BLaER1 treated with 17β-estradiol and CSF1 and Interleukin-3, amounts not matched to agents 10 nM and 100 nM (cell line): Measurements from ENCODE around the gene PPEF2.
A peak's percentile ranks its signal among the peaks of the same experiment; 100 is the strongest.
"Not testable (repeated sequence)": the region's sequence is repeated elsewhere in the genome, so short reads cannot be mapped to it uniquely, and the experiment has no call there.

ENCODE experiments used
- H3K27ac ChIP-seq, 11 experiments: shearing (Covaris generic); formaldehyde crosslinking; 2 replicates each; pipeline ENCODE4 v1.8.1; 2022
- H3K27me3 ChIP-seq, 11 experiments: shearing (Covaris generic); formaldehyde crosslinking; 2 replicates each; pipeline ENCODE4 v1.8.1; 2022
- H3K36me3 ChIP-seq, 11 experiments: shearing (Covaris generic); formaldehyde crosslinking; 2 replicates each; pipeline ENCODE4 v1.8.1; 2022
- H3K4me1 ChIP-seq, 10 experiments: shearing (Covaris generic); formaldehyde crosslinking; 2 replicates each; pipeline ENCODE4 v1.8.1; 2022
- H3K4me2 ChIP-seq, 11 experiments: shearing (Covaris generic); formaldehyde crosslinking; 2 replicates each; pipeline ENCODE4 v1.8.1; 2022
- H3K4me3 ChIP-seq, 10 experiments: shearing (Covaris generic); formaldehyde crosslinking; 2 replicates each; pipeline ENCODE4 v1.8.1; 2022
- H3K9ac ChIP-seq, 11 experiments: shearing (Covaris generic); formaldehyde crosslinking; 2 replicates each; pipeline ENCODE4 v1.8.1; 2022
- H3K9me3 ChIP-seq, 11 experiments: shearing (Covaris generic); formaldehyde crosslinking; replicated peaks in 1 of 11; 2 replicates each; pipeline ENCODE4 v1.8.1; 2022
- H4K20me1 ChIP-seq, 11 experiments: shearing (Covaris generic); formaldehyde crosslinking; 2 replicates each; pipeline ENCODE4 v1.8.1; 2022
- Cebpa-rat ChIP-seq, 11 experiments: shearing (Covaris generic); IDR thresholded peaks; 2 replicates each; pipeline ENCODE4 v1.8.1; 2022

PPEF2 gene

GRCh38 chr4:75924309-75924827 is 22.1 kb upstream of the PPEF2 start:
- H3K9ac ChIP-seq: no peak overlapping the region
- peaks cover 14 to 24% (median 19%) of the 10 kb centered on the region in 10 experiments for H3K4me1 ChIP-seq
- peaks cover 73 to 100% (median 95%) of the 10 kb centered on the region in 11 experiments for H3K36me3 ChIP-seq
- no peaks in the 10 kb centered on the region; a peak in 1 of 22 replicates for H4K20me1 ChIP-seq
- peak in 1 of 11 experiments; percentile 15; a peak in 1 of 22 replicates for TF ChIP-seq Cebpa-rat (IDR thresholded peaks at IDR 0.05)
- H3K27me3 ChIP-seq: no peaks in the 10 kb centered on the region
- H3K4me2 ChIP-seq: no peak overlapping the region
- H3K4me3 ChIP-seq: no peak overlapping the region
- H3K27ac ChIP-seq: no peak overlapping the region
- H3K9me3 ChIP-seq: no peaks in the 10 kb centered on the region

- Histone ChIP-seq H4K20me1 (no peaks in the 10 kb centered on the region; a peak in 1 of 22 replicates), H3K27ac (no peak overlapping the region), H3K9me3 (no peaks in the 10 kb centered on the region), H3K27me3 (no peaks in the 10 kb centered on the region), H3K9ac (no peak overlapping the region), H3K4me1 (peaks cover 12 to 25% (median 17%) of the 10 kb centered on the region in 10 experiments; a peak in 18 of 20 replicates), H3K4me3 (no peak overlapping the region), H3K36me3 (peaks cover 82 to 100% (median 95%) of the 10 kb centered on the region in 11 experiments), H3K4me2 (peak overlapping the region in 6 of 11 experiments; percentile 8 to 46 (median 34); a peak in 7 of 22 replicates)
- no peak for TF ChIP-seq Cebpa-rat (IDR thresholded peaks at IDR 0.05)
These were observed 20.3 kb upstream of the PPEF2 start for GRCh38 chr4:75922588-75922987.

GRCh38 chr4:75921910-75922309 is 19.7 kb upstream of the PPEF2 start:
- TF ChIP-seq Cebpa-rat (IDR thresholded peaks at IDR 0.05): no peak
- Histone ChIP-seq H3K27ac (no peak overlapping the region), H3K9ac (no peak overlapping the region), H3K4me3 (no peak overlapping the region), H3K27me3 (no peaks in the 10 kb centered on the region), H3K36me3 (peaks cover 84 to 100% (median 96%) of the 10 kb centered on the region in 11 experiments), H4K20me1 (no peaks in the 10 kb centered on the region), H3K9me3 (no peaks in the 10 kb centered on the region), H3K4me2 (no peak overlapping the region), H3K4me1 (peaks cover 15 to 30% (median 23%) of the 10 kb centered on the region in 10 experiments; a peak in 19 of 20 replicates)

GRCh38 chr4:75920327-75920726 is 18.1 kb upstream of the PPEF2 start:
- Histone ChIP-seq H3K9ac (no peak overlapping the region), H3K4me2 (no peak overlapping the region), H3K36me3 (peaks cover 74 to 97% (median 93%) of the 10 kb centered on the region in 11 experiments), H4K20me1 (no peaks in the 10 kb centered on the region), H3K9me3 (no peaks in the 10 kb centered on the region), H3K4me3 (no peak overlapping the region), H3K27ac (no peak overlapping the region), H3K4me1 (peaks cover 15 to 32% (median 23%) of the 10 kb centered on the region in 10 experiments; a peak in 19 of 20 replicates), H3K27me3 (no peaks in the 10 kb centered on the region)
- no peak for TF ChIP-seq Cebpa-rat (IDR thresholded peaks at IDR 0.05)

- H3K27me3 ChIP-seq: no peaks in the 10 kb centered on the region
- H3K36me3 ChIP-seq: peaks cover 70 to 97% (median 93%) of the 10 kb centered on the region in 11 experiments
- H4K20me1 ChIP-seq: no peaks in the 10 kb centered on the region
- no peak overlapping the region for H3K4me2 ChIP-seq
- no peak overlapping the region for H3K9ac ChIP-seq
- H3K4me1 ChIP-seq: peaks cover 15 to 34% (median 23%) of the 10 kb centered on the region in 10 experiments; a peak in 19 of 20 replicates
- no peak overlapping the region for H3K4me3 ChIP-seq
- no peak overlapping the region for H3K27ac ChIP-seq
- no peak for TF ChIP-seq Cebpa-rat (IDR thresholded peaks at IDR 0.05)
- no peaks in the 10 kb centered on the region for H3K9me3 ChIP-seq
These were observed 17.7 kb upstream of the PPEF2 start for GRCh38 chr4:75919920-75920319.

- no peaks in the 10 kb centered on the region for H3K27me3 ChIP-seq
- no peak overlapping the region for H3K4me3 ChIP-seq
- peak overlapping the region in 6 of 11 experiments; percentile 28 to 57 (median 44); a peak in 5 of 22 replicates for H3K27ac ChIP-seq
- H3K4me2 ChIP-seq: no peak overlapping the region
- no peak overlapping the region for H3K9ac ChIP-seq
- TF ChIP-seq Cebpa-rat (IDR thresholded peaks at IDR 0.05): no peak
- H3K4me1 ChIP-seq: peaks cover 0 to 19% (median 14%) of the 10 kb centered on the region in 10 experiments; a peak in 15 of 20 replicates
- H4K20me1 ChIP-seq: no peaks in the 10 kb centered on the region
- H3K36me3 ChIP-seq: peaks cover 49 to 94% (median 80%) of the 10 kb centered on the region in 11 experiments
- peaks cover 4 to 11% (median 8%) of the 10 kb centered on the region in 11 experiments; a peak in 21 of 22 replicates for H3K9me3 ChIP-seq
These were observed 13.9 kb upstream of the PPEF2 start for GRCh38 chr4:75916091-75916661.

- peaks cover 26 to 72% (median 56%) of the 10 kb centered on the region in 11 experiments for H3K36me3 ChIP-seq
- H3K4me3 ChIP-seq: no peak overlapping the region
- no peak for TF ChIP-seq Cebpa-rat (IDR thresholded peaks at IDR 0.05)
- H3K9ac ChIP-seq: no peak overlapping the region
- no peaks in the 10 kb centered on the region for H4K20me1 ChIP-seq
- no peak overlapping the region for H3K27ac ChIP-seq
- no peak overlapping the region for H3K4me2 ChIP-seq
- H3K27me3 ChIP-seq: no peaks in the 10 kb centered on the region
- H3K4me1 ChIP-seq: peaks cover 18 to 35% (median 26%) of the 10 kb centered on the region in 10 experiments
- peaks cover 18 to 31% (median 26%) of the 10 kb centered on the region in 11 experiments for H3K9me3 ChIP-seq
These were observed 10.7 kb upstream of the PPEF2 start for GRCh38 chr4:75912968-75913367.

- H3K27ac ChIP-seq, H4K20me1 ChIP-seq, H3K9ac ChIP-seq, H3K4me2 ChIP-seq, H3K27me3 ChIP-seq, H3K4me3 ChIP-seq: not testable (repeated sequence)
- H3K36me3 ChIP-seq: peaks cover 14 to 56% (median 39%) of the 10 kb centered on the region in 11 experiments
- peaks cover 18 to 31% (median 26%) of the 10 kb centered on the region in 11 experiments for H3K9me3 ChIP-seq
- peaks cover 15 to 47% (median 39%) of the 10 kb centered on the region in 10 experiments for H3K4me1 ChIP-seq
These were observed 8.6 kb upstream of the PPEF2 start for GRCh38 chr4:75910831-75911230.

- peaks cover 9 to 42% (median 27%) of the 10 kb centered on the region in 11 experiments; a peak in 19 of 22 replicates for H3K36me3 ChIP-seq
- H3K4me2 ChIP-seq: peak overlapping the region in 9 of 11 experiments; percentile 53 to 79 (median 73); a peak in 15 of 22 replicates
- peaks cover 18 to 58% (median 46%) of the 10 kb centered on the region in 10 experiments for H3K4me1 ChIP-seq
- no peak overlapping the region for H3K4me3 ChIP-seq
- peak overlapping the region in 10 of 11 experiments; percentile 46 to 85 (median 80); a peak in 20 of 22 replicates for H3K27ac ChIP-seq
- peaks cover 18 to 31% (median 26%) of the 10 kb centered on the region in 11 experiments for H3K9me3 ChIP-seq
- no peaks in the 10 kb centered on the region for H3K27me3 ChIP-seq
- no peak for TF ChIP-seq Cebpa-rat (IDR thresholded peaks at IDR 0.05)
- H3K9ac ChIP-seq: peak overlapping the region in 6 of 11 experiments; percentile 54 to 69 (median 61); a peak in 6 of 22 replicates
- no peaks in the 10 kb centered on the region for H4K20me1 ChIP-seq
These were observed 7.2 kb upstream of the PPEF2 start for GRCh38 chr4:75909405-75909804.
